Renal pelvis (tissue), 4 donors: Measurements from ENCODE around the gene PDLIM1. TPM values are rescaled to one million over a fixed set of nuclear protein-coding genes. Genes with fewer than 3 reads are reported as not detected.
A peak's percentile ranks its signal among the peaks of the same experiment; 100 is the strongest.

Source experiments
- DNase-seq: peaks from one replicate; pipeline ENCODE4 v3.0.0-alpha.2; 2013
- polyA plus RNA-seq, 3 donors: library from polyadenylated mRNA; unstranded; fragments of 120-200 nt; gene quantifications; one replicate each; pipeline ENCODE4 v1.2.1, GENCODE V29; 2013; ENCODE audit not compliant: insufficient read length in 3 of 3

Gene PDLIM1
- polyA plus RNA-seq, 3 donors, result 63.3 to 84.3 (median 83.7) TPM

DNA sequence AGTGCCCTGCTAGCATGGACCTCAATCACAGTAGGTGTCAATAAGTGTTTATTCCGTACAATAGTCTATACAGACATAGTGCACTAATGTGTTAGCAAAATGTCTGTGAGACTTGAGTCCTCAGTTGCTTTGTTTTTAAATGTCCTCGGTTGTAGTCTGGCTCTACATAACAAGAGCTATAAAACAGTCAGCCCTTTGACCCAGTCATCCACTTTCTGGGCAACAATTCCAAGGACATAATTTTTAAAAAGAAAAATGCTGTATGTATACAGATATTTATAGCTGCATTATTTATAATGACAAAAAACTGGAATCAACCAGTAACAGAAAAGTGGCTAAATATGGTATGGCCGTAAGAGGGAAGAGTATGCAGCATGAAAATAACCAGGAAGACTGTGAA is 2.8 kb upstream of the PDLIM1 start:
- DNase-seq, result peak; percentile 68

DNA sequence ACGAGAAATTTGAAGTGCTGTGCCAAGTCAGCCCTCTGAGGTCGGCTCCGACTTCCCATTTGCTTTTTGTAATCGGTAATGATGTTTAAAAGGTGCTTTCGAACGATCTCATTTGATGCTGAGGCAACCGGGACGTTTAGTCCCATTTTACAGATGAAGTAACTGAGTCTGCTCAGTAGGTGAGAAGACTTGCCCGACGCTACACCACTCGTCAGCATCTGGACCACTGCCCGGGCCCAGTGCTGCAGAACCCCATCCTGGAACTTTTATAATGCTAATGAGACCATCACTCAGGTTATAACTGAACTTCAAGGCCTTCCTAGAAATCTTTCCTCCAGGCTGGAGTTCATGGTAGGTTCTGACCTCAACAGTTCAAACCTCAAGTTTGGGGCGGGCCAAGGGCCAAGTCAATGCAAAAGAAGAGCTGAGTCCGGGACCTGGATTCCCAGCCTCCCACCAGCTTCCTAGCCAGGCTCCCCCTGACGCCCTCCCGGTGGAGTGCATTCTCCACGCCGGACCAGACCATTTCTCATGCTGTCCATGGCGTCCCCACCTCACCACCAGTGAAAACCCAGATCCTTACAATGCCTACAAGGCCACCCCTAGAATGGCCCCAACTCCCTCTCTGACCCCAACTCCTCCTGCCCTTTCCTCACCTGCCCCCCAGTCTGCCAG is 699 bp upstream of the PDLIM1 start:
- no peak for DNase-seq

DNA sequence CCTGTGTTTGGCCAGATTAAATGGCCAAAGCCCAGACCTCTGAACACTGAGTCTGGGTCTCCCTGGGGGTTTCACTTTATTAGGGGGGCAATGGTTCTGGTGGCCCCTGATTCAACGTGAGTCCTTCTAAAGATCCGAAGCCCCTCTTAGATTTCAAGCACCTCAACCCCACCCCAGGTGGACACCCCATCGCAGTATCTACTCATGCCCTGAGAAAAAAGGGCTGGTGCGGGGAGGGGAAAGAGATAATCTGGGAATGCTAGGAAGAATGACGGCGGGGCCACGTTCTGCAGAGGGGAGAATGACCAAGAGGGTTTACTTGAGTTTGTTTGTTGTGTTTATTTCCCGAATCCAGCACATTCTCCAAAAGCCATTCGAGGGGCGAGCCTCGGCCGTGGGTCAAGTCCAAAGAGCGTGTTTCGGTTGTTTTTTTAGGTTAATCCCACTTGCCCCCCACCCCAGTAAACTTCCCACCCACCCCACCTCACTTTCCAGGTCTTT is 832 bp downstream of the PDLIM1 start:
- no peak for DNase-seq

DNA sequence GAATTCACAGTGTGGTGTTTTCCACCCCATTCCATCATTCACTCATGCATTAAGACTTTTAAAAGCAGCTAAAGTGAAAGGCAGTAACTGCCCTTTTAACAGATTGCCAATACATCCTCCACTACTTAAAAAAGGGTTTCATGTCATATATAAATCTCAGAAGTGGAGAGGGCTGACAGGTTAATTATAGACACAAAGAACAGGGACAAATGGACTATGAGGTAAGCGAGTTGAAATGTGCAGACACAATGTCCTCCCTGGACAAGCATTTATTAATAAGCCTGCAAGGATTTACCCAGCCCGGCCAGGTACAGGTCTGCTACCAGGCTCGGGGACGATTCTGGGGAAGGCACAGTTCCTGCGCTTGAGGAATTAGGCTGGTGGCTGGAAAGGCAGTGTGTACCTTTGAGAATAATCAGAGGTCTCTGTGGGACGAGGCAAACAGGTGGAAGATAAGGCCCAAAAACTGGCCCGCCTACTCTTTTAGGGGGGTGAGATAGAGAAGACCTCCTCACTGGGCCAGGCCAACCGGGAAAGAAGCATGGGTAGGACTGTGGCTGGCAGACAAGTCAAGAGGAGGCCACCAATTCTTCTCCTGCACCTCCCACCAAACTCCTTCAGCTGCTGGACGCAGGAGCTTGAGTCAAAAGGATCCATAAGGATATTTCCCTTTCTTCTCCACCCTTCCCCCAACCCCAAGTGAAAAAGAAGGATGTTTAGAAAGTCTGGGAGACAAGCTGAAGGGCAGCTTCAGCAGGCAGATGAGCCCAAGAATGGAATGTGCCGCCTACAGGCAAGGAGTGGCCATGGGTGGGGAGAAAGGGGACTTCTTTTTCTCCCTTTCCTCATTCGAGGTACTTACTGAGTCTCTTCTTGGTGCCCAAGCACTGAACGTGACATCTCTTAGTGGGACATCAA is 1.5 kb downstream of the PDLIM1 start:
- no peak for DNase-seq

DNA sequence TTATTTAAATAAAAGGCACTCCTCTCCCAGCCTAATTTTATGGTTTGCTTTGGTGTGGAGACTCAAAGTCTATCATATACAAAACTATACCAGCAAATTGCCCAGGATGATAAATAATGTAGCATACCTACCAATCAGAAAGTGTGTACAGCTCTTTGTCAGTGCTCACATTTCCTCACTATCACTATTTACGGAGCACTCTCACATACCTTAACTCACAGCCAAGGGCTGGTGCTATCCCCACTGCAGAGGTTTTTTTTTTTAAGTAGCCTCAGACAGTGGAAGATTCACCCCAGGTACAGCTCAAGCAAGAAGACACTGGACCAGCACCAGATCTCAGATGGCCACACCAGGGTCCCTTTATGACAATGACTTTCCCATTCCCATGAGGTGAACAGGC is 2.5 kb downstream of the PDLIM1 start:
- no peak for DNase-seq

DNA sequence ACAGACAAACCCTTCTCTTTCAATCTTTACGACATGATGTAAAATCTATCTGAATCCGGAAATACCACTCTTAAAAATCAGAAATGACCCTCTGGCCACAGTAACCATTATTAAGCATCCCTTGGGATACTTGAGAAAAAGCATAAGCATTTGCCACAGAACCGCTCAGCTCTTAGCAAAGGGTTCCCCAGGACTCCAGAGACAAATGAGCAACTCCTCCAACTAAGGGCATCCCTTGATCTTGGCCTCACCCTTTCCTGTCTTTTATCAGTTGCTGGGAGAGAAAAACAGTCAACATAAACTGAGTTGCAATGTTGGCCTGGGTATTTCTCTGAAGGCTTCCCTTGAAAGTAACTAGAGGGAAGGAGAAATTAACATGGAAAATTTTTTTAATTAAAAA is 3.5 kb downstream of the PDLIM1 start:
- DNase-seq, result no peak

DNA sequence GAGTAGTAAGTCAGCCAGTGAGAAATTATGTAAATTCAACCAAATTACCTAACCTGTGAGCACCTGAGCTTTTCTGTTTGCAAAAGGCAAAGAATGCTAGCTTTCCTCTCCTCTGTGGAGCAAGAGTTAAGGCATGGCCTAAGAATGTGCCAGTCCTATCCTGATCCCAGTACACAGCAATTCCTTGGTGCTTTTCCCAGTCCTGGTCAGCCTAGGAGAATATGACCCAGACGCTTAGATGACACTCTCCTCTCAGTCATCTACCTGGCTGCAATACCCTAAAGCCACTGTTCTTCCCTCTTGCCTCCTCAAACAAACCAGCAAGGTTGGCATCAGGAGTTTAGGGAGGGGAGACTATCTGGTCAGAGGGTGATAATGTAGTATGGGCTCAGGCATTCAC is 4.1 kb downstream of the PDLIM1 start:
- no peak for DNase-seq

DNA sequence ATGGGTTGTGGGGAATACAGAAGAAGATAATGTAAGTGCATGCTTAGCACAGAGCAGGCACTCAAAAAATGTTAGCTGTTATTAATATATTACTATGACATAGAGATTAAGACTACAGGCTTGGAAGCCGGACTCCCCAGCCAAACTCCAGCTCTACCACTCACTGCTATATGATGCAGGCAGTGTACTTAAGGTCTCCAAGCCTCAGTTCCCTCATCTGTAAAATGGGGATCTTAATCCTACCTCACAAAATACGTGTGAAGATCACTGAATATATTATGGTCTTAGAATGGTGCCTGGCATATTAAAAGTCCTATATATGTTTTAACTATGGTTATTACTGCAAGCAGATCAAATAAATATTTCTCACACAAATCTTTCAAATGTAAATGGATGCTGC is 5.2 kb downstream of the PDLIM1 start:
- DNase-seq, result no peak

DNA sequence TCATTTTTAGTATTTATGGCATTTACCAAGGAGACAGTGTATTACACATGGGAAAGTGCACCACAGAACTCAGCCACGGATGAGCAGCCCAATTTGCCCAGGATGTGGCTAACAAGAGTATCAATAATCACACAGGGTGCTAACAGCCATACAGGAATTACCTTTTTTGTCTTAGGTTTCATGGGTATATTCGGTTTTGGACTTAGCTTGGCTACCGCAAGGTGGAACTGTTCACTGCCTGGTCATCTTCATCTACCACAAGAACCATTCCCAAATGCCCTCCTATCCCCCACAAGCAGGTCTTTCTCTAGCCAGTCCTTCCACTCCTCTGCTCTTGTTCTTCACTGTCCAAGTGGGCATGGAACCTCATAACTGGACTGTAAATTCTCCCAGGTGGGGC is 6.0 kb downstream of the PDLIM1 start:
- DNase-seq, result no peak

DNA sequence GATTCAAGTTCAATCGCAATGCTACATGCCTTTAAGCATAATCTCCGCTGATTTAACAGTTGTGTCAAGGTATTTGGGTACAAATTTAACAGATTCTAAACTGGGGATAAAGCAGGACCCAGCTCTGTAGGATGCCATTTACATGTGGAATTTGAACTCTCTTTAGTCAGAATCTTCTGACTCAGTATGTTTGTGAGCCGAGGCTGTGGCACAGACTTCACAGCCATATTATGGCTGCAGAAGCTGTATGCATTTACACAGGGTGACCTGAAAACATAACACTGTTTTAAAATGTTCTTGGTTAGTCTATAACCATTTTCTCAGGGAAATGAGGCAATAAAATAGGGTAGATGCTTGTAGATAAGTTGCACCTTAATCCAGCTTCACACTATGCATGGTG is 8.7 kb downstream of the PDLIM1 start:
- DNase-seq, result no peak

DNA sequence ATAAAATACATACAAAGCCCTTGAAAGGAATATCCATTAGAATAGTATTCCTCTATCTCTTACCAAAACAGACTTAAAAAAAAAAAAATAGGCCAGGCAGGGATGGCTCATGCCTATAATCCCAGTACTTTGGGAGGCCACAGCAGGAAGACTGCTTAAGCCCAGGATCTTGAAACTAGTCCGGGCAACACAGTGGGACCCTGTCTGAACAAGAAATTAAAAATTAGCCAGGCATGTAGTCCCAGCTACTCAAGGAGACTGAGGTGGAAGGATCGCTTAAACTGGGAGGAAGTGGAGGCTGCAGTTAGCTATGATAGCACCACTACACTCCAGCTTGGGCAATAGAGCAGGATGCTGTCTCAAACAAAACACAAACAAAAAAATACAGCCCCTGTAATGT is 9.6 kb downstream of the PDLIM1 start:
- no peak for DNase-seq

DNA sequence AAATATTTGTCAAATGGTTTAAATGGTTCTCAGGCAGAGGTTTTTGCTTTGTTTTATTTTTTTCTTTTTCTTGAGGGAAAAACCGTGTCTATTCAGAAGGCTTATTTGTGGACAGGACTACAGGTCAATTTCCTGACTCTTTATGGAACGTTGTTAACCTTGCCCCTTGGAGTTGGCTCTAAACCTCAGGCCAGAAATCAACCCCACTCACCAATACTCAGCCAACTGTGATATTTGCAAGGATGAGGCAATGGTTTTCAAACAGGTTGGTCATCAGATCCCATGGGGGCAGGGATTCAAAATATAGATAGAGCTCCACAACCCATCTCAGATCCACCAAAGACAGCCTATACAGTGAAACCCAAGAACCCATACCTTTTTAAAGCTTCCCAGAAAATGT is 10.2 kb downstream of the PDLIM1 start:
- DNase-seq, result no peak

DNA sequence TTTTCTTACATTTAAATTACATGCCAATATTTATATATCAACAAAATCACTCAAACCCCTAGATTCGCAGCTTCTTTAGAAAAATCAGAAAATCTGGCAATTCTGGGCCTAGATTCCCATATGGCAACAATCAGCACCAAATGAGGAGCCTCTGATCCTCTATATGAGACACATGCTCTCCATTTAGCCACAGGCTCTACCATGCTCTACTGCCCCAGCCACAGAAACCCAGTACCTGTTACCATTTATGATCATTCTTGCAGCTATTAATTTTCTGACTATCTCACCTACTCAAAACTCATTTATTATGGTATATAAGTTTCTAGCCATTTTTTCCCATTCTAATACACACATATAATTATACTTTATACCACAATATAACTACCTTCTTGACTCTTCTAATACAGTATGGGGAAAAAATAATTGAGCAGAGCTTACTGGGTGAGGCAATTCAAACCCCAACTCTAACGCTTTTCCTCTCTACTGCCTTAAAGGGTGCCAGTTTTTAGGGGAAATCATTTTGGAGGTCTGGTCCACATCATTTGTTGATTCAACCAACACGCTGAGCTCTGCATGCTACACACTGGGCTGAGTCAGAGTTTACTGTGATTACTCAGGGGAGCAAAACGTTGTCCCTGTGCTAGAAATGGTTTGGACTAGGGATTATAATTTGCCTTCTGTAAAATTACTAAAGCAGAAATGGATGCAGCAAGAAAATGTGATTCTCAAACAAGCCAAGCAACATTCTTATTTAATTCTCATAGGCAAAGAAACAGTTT is 11.6 kb downstream of the PDLIM1 start:
- DNase-seq, result no peak

DNA sequence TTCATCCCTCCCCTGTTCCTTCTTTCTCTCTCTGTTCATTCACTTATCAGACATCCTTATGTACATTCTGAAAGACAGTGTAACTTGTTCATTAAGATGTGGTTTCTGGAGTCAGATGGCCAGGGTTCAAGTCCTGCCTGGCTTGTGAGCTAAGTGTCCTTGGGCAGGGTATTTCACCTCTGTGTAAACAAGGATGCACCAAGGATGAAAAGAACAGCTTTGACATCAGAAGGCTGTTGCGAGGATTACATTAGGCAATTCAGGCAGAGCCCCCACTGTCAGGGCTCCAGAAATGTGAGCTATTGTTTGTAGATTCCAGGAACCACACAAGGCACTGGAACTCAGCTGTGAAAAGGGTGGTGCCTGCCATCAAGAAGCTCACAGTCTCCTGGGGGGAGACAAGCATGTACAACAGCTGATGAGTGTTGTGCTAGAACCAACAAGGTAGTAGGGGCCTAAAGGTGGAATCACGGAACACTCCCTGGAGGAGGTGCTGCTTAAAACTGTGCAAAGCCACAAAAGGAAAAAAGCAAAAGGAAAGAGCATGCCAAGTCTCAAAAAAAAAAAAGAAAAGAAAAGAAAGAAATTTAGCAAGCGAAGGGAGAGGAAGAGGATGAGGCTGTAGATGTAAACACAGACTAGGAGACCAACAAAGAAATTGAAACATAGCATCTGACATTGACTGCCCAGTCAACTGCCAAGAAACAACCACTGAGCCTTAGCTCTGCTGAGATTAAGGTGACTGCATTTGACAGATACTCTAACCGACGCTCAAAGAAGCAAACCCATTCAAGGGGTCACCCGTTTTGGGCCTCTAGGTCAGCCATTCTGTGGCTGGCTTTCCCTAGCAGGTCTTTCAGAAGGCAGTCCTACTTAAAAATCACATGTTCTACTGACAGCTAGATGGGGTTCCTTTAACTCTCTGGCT is 12.5 kb downstream of the PDLIM1 start:
- no peak for DNase-seq

DNA sequence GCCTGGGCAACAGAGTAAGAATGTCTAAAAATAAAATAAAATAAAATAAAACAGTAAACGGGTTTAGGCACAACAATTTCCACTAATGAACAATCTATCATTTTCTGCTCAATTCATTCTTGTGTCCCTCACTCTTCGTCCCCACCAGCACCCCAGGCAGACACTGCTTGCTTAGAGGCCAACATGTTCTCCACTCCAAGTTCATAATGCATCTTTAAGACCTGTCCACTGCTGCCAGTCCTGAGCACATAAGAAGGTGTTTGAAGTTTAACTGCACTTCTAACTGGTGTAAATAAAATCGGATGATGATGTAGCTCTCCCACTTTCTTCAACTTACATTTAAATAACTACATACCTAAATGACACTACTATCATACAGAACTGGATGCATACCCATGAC is 13.2 kb downstream of the PDLIM1 start:
- no peak for DNase-seq

DNA sequence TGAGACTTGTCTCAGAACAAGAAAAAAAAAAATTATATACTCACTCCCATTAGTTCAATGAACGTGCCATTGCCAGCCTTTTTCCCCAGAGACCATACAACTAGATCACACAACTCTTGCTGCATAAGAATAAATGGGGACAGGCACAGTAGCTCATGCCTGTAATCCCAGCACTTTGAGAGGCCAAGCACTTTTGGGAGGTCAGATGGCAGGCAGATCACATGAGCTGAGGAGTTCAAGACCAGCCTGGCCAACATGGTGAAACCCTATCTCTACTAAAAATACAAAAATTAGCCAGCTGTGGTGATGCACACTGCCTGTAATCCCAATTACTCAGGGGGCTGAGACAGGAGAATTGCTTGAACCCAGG is 13.6 kb downstream of the PDLIM1 start:
- no peak for DNase-seq

DNA sequence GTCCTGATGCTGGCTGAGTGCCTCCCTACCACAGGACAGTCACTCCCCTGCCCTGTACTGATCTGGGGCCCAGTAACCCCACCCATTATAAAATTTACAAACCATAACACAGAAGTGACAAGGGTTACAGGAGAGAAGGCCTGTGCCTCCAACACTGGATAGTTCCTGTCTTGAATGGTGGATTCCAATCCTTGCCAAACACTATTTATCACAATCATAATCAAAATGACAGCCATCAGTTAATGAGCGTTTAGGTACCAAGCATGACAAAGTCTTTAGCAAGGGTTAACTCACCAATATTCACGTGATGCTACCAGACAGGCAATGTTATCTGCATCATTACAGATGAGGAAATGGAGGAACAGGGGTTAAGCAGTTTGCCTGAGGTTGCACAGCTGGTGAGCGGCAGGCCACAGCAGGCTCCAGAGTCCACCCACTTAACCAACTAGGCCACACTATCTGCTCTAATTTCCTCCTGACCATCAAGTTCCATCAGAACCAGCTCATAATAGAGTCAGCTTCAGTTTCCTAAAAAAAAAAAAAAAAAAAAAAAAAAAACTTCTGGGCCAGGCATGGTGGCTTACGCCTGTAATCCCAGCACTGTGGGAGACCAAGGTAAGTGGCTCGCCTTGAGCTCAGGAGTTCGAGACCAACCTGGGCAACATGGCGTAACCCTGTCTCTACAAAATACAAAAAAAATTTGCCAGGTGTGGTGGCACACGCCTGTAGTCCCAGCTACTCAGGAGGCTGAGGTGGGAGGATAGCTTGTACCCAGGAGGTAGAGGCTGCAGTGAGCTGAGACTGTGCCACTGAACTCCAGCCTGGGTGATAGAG is 14.2 kb downstream of the PDLIM1 start:
- DNase-seq, result no peak

DNA sequence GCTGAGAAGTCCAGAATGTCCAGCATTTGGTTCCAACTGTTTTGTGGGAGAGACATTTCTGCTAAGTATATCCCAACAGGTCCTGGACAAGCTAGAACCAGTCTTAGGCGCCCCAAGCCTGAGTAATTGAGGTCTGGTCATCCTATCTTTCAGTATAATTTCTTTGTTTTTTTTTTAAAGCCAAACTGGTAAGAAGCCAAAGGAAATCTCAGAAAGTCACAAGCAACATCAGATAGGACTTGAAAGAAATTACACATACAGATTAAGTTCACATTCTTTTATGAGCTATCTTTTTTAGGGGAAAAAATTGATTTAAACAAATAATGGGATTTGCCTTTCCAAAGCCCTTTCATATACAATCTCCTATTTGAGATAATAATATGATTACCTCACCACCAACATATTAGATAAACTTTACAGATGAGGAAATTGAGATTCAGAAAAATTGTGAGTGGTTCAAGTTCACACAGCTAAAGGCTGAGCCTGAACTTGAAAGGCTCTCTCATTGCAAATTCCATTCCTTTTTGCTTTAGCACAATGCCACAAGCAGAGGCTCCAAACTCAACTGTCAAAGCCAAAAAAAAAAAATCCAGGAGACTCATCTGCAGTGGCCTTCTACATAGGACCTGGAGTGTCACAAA is 15.0 kb downstream of the PDLIM1 start:
- DNase-seq, result no peak

DNA sequence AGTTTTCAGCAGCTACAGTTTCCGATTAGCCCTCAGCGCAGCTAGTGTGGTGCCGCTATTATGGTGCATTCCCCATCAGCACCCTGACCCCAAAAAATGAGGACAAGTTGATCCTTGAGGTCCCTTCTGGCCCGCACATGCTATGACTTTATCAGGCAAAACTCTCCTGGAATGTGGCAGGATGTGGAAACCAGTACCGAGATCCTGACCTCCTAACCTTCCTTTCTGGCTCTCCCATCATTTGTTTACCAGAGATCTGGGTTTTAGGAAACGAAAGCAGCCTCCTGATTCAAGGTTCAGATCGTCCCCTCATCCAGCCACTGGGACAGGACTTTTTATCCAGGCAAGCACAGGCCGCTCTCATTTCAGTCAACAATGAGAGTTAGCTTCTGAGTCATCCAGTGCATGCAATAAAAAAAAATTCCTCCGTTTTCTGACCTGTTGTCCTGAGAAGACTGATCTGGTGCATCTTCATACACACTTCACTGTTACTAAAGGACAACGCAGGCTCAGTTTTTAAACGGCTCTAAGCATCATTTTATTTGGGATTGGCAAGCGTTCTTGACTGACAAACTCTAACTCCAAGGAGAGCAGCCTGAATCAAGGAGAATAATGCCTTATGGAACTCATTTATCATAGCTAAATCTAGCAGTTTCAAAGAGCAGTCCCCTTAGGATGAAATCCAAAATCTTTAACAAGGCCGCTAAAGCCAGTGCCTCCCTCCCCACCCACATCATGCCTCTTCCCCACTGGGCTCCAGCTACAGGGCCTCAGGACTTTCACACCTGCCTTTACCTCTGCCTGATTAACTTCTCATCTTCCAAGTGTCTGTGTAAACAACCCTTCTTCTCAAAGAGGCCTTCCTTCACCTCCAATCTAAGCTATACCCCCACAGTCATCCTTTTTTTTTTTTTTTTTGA is 17.1 kb downstream of the PDLIM1 start:
- DNase-seq, result no peak
